ENCODE results near the gene FAM3D. TPM values are rescaled to one million over a fixed set of nuclear protein-coding genes. Genes with fewer than 3 reads are reported as not detected.

The FAM3D gene
- total RNA-seq, 1 experiment from 2014 or later, result not detected

- no peak for DNase-seq (ENCODE audit: extremely low read depth, low read depth)
Measured at GRCh38 chr3:58629629-58630028, 36.9 kb downstream of the FAM3D start.

GRCh38 chr3:58628823-58629562, 37.6 kb downstream of the FAM3D start:
- no peak for DNase-seq (ENCODE audit: extremely low read depth, low read depth)

- DNase-seq (ENCODE audit: extremely low read depth, low read depth), result no peak
Measured at GRCh38 chr3:58627941-58628340, 38.6 kb downstream of the FAM3D start.

GRCh38 chr3:58627570-58627885, 39.0 kb downstream of the FAM3D start:
- DNase-seq (ENCODE audit: extremely low read depth, low read depth), result no peak

GRCh38 chr3:58626841-58627569, 39.6 kb downstream of the FAM3D start:
- DNase-seq (ENCODE audit: extremely low read depth, low read depth), result no peak

GRCh38 chr3:58625196-58625824, 41.3 kb downstream of the FAM3D start:
- DNase-seq (ENCODE audit: extremely low read depth, low read depth), result no peak

GRCh38 chr3:58624550-58624949, 42.0 kb downstream of the FAM3D start:
- DNase-seq (ENCODE audit: extremely low read depth, low read depth), result no peak

GRCh38 chr3:58623961-58624360, 42.6 kb downstream of the FAM3D start:
- no peak for DNase-seq (ENCODE audit: extremely low read depth, low read depth)

GRCh38 chr3:58623478-58623877, 43.1 kb downstream of the FAM3D start:
- no peak for DNase-seq (ENCODE audit: extremely low read depth, low read depth)

GRCh38 chr3:58622892-58623291, 43.7 kb downstream of the FAM3D start:
- DNase-seq (ENCODE audit: extremely low read depth, low read depth), result no peak

GRCh38 chr3:58622436-58622835, 44.1 kb downstream of the FAM3D start:
- no peak for DNase-seq (ENCODE audit: extremely low read depth, low read depth)

GRCh38 chr3:58621086-58621830, 45.3 kb downstream of the FAM3D start:
- no peak for DNase-seq (ENCODE audit: extremely low read depth, low read depth)

- DNase-seq (ENCODE audit: extremely low read depth, low read depth), result no peak
Measured at GRCh38 chr3:58620421-58620820, 46.2 kb downstream of the FAM3D start.

- DNase-seq (ENCODE audit: extremely low read depth, low read depth), result no peak
Measured at GRCh38 chr3:58617338-58617761, 49.2 kb downstream of the FAM3D start.

- DNase-seq (ENCODE audit: extremely low read depth, low read depth), result no peak
Measured at GRCh38 chr3:58613236-58614132, 53.1 kb downstream of the FAM3D start.

- DNase-seq (ENCODE audit: extremely low read depth, low read depth), result no peak
Measured at GRCh38 chr3:58612830-58613229, 53.7 kb downstream of the FAM3D start.

GRCh38 chr3:58609990-58610389, 56.6 kb downstream of the FAM3D start:
- no peak for DNase-seq (ENCODE audit: extremely low read depth, low read depth)

- no peak for DNase-seq (ENCODE audit: extremely low read depth, low read depth)
Measured at GRCh38 chr3:58608648-58609047, 57.9 kb downstream of the FAM3D start.

- no peak for DNase-seq (ENCODE audit: extremely low read depth, low read depth)
Measured at GRCh38 chr3:58607816-58608215, 58.8 kb downstream of the FAM3D start.

- DNase-seq (ENCODE audit: extremely low read depth, low read depth), result no peak
Measured at GRCh38 chr3:58606693-58607092, 59.9 kb downstream of the FAM3D start.

All from NCI-H460 (cell line).